Calu3 (cell line): Measurements from ENCODE around the gene SLC36A3. TPM values are rescaled to one million over a fixed set of nuclear protein-coding genes. Genes with fewer than 3 reads are reported as not detected.

Experiments used
- BruUV-seq: library from RNA; stranded (reverse); fragments of 400-500 nt; replicated peaks from 2 replicates; lab custom pipeline; 2021; lab: Mats Ljungman, UMichigan
- CTCF ChIA-PET: fragments of 300-600 bp; sonication (Branson Sonifier 250); formaldehyde crosslinking; loops from one replicate; lab custom pipeline; 2022; ENCODE audit warnings: antibody characterized with exemption; lab: Charles Lee
- DNase-seq: peaks from one replicate; pipeline ENCODE4 v3.0.0; 2022
- H3K27ac Mint-ChIP-seq: one replicate; pipeline ENCODE4 v1.8.0; 2022; ENCODE audit warnings: mixed read lengths; ENCODE audit not compliant: unreplicated experiment
- H3K27me3 Mint-ChIP-seq: one replicate; pipeline ENCODE4 v1.8.0; 2022; ENCODE audit warnings: mixed read lengths; ENCODE audit not compliant: unreplicated experiment
- H3K36me3 Mint-ChIP-seq: one replicate; pipeline ENCODE4 v1.8.0; 2022; ENCODE audit warnings: mild to moderate bottlenecking, moderate library complexity, mixed read lengths; ENCODE audit not compliant: insufficient read depth, unreplicated experiment
- H3K4me1 Mint-ChIP-seq: one replicate; pipeline ENCODE4 v1.8.0; 2022; ENCODE audit warnings: mild to moderate bottlenecking, low read depth, mixed read lengths; ENCODE audit not compliant: unreplicated experiment
- H3K4me3 Mint-ChIP-seq: one replicate; pipeline ENCODE4 v1.8.0; 2022; ENCODE audit warnings: mild to moderate bottlenecking, low read depth, moderate library complexity, mixed read lengths; ENCODE audit not compliant: unreplicated experiment
- H3K9me3 Mint-ChIP-seq: one replicate; pipeline ENCODE4 v1.8.0; 2022; ENCODE audit warnings: low read depth, mixed read lengths; ENCODE audit not compliant: unreplicated experiment
- intact Hi-C: fragments of 100-400 bp; cut with micrococcal nuclease; formaldehyde crosslinking; loops from one replicate; pipeline ENCODE4 v1.10.0; 2022; ENCODE audit not compliant: unreplicated experiment
- total RNA-seq: library from RNA; stranded (reverse); gene quantifications from 2 replicates; pipeline ENCODE4 v1.2.3, GENCODE V29; 2022
- TF ChIP-seq, protein P1 (sequence below): fragments of 200-600 bp; IDR thresholded peaks from one replicate; pipeline ENCODE4 v1.8.0; 2022; ENCODE audit warnings: antibody characterized with exemption; ENCODE audit not compliant: unreplicated experiment

Gene SLC36A3
- total RNA-seq, 1 experiment from 2014 or later = not detected

DNA sequence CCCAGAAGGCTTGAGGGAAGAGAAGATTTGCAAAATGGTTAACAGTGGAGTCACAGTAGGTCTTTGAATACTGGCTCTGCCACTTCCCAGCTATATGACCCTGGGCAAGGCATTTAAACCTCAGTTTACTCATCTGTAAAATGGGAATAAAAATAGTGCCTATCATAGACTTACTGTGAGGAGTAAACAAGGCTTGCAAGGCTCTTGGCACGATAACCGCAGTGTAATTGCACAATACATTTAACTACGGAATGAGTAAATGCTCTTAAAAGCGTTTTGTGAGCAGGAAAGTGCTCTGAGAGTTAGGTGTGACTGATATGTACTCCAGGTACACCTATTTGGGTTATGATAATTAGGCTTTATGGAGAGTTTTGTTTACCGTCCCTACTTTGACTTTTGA is 8.4 kb downstream of the SLC36A3 start:
- no peaks in the 10 kb centered on the region for H3K9me3 Mint-ChIP-seq
- no peak for DNase-seq
- no TSS peak for BruUV-seq
- no peak overlapping the region for H3K27ac Mint-ChIP-seq
- no peak overlapping the region for H3K4me3 Mint-ChIP-seq
- no peaks in the 10 kb centered on the region for H3K36me3 Mint-ChIP-seq
- peaks cover 27% of the 10 kb centered on the region for H3K4me1 Mint-ChIP-seq
- TF ChIP-seq, protein P1, sequence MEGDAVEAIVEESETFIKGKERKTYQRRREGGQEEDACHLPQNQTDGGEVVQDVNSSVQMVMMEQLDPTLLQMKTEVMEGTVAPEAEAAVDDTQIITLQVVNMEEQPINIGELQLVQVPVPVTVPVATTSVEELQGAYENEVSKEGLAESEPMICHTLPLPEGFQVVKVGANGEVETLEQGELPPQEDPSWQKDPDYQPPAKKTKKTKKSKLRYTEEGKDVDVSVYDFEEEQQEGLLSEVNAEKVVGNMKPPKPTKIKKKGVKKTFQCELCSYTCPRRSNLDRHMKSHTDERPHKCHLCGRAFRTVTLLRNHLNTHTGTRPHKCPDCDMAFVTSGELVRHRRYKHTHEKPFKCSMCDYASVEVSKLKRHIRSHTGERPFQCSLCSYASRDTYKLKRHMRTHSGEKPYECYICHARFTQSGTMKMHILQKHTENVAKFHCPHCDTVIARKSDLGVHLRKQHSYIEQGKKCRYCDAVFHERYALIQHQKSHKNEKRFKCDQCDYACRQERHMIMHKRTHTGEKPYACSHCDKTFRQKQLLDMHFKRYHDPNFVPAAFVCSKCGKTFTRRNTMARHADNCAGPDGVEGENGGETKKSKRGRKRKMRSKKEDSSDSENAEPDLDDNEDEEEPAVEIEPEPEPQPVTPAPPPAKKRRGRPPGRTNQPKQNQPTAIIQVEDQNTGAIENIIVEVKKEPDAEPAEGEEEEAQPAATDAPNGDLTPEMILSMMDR = no peak
- peaks cover 46% of the 10 kb centered on the region for H3K27me3 Mint-ChIP-seq
- intact Hi-C loops = loop anchor here (5.0 to 10.0 kb wide), 3 partner anchors 73 to 168 kb away; partner anchors contain the start of gene CCDC69
- CTCF ChIA-PET = no interaction called here

DNA sequence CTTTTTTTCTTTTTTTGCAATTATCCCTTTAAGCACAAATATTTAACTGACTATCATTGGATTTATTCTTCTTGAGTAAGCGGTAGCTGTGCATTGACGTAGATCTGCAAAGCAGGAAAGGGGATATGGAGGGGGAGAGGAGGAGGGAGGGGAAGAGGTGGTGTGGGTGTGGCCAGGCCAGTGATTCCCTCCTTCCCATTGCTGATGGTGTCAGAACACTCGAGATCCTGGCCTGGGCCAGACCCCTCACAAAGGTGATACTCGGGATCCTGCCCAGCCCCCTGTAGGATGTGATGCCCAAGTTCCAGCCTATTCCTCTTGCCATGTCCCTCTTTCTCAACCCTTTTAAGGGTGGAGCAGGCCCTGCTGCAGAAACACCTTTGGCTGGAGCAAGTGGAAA is 9.9 kb downstream of the SLC36A3 start:
- TF ChIP-seq, protein P1 = no peak
- CTCF ChIA-PET = no interaction called here
- no TSS peak for BruUV-seq
- DNase-seq = no peak
- Mint-ChIP-seq H3K36me3 (no peaks in the 10 kb centered on the region), H3K27ac (no peak overlapping the region), H3K4me1 (peaks cover 25% of the 10 kb centered on the region), H3K4me3 (no peak overlapping the region), H3K27me3 (peaks cover 37% of the 10 kb centered on the region), H3K9me3 (no peaks in the 10 kb centered on the region)
- intact Hi-C loops = loop anchor here (10.0 kb wide), 1 partner anchor 129 kb away; no protein-coding TSS in a partner anchor

DNA sequence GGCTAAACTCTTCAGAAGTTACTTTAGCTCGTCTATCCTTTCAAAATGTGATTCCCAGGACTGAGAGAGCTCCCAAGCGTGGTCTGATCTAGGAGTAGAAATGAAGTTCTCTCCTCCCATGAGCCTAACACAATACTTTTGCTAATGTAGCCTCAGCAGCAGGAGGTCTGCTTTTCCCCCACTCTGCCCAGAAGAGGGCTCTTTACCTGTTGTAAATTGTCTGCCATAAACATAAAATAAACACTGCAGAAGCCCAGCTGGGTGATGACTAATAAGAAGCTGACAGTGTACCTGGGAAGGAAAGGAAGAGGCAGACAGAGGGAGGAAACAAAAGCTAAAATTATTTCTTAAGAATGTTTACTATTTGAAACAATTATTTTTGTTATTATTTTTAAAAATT is 15.4 kb downstream of the SLC36A3 start:
- H3K4me1 Mint-ChIP-seq = peaks cover 8% of the 10 kb centered on the region
- BruUV-seq = no TSS peak
- H3K27me3 Mint-ChIP-seq = peaks cover 38% of the 10 kb centered on the region
- DNase-seq = peak; percentile 49
- H3K36me3 Mint-ChIP-seq = no peaks in the 10 kb centered on the region
- TF ChIP-seq, protein P1 = no peak
- H3K4me3 Mint-ChIP-seq = no peak overlapping the region
- intact Hi-C loops = no loop called here
- no peak overlapping the region for H3K27ac Mint-ChIP-seq
- H3K9me3 Mint-ChIP-seq = no peaks in the 10 kb centered on the region
- CTCF ChIA-PET = interaction anchor here (0.6 to 2.1 kb wide), 5 partner anchors 28 to 1386 kb away, joined by 3 to 8 read pairs (median 5); partner anchors contain the start of gene GM2A

DNA sequence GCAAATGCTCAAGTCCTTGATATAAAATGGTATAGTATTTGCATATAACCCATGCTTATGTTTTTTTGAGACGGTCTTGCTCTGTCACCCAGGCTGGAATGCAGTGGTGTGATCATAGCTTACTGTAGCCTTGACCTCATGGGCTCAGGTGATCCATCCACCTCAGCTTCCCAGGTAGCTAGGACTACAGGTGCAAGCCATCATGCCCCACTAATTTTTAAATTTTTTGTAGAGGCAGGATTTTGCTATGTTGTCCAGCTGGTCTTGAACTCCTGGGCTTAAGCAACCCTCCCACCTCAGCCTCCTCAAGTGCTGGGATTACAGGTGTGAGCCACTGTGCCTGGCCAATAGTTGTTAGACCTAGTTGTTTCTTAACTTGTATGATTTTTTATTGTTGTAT is 17.3 kb downstream of the SLC36A3 start:
- Mint-ChIP-seq H3K27me3 (peaks cover 40% of the 10 kb centered on the region), H3K4me1 (peaks cover 8% of the 10 kb centered on the region), H3K4me3 (no peak overlapping the region), H3K36me3 (no peaks in the 10 kb centered on the region), H3K9me3 (no peaks in the 10 kb centered on the region), H3K27ac (no peak overlapping the region)
- no TSS peak for BruUV-seq
- DNase-seq = no peak
- intact Hi-C loops = no loop called here
- TF ChIP-seq, protein P1 = no peak
- CTCF ChIA-PET = no interaction called here
